ENCODE data around the gene SFPQ.
"Not testable (repeated sequence)": the region's sequence is repeated elsewhere in the genome, so short reads cannot be mapped to it uniquely, and the experiment has no call there.

Gene SFPQ

DNA sequence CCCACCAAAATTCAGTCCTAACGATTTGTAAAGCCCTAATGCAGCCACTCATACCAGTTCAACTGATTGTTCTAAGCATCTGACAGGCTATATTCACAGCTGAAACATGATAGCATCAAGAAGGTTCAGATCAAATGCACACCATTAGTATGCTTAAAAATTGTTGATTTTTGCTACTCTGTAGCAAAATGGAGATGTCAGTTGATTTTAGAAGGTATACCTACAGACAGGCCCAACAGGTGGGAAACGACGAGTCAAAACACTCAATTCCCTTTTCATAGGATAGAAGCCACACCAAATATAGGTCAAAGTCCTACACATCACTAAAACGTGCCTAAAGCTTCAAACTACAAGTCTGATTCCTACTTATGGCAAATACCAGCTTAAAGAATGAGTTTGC, 6.7 kb downstream of the SFPQ start:
- DNase-seq: no peak

DNA sequence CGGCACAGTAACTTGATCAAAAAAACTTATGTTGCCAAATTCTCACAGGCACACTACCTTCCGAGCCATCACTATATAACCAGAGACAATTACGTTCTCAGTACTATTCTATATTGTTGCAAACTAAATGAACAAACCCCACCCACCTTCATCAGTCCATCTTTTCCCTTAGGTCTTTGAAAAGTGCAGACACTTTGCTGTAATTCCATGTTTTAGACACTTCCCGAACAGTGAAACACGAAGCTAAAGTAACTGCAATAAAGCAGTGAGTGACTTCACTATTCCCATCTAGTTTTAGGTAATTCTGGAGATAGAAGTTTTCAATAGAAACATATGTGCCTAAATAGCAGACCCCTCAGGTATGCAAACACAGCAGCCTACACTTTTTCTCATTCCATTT, 7.7 kb downstream of the SFPQ start:
- DNase-seq: no peak

DNA sequence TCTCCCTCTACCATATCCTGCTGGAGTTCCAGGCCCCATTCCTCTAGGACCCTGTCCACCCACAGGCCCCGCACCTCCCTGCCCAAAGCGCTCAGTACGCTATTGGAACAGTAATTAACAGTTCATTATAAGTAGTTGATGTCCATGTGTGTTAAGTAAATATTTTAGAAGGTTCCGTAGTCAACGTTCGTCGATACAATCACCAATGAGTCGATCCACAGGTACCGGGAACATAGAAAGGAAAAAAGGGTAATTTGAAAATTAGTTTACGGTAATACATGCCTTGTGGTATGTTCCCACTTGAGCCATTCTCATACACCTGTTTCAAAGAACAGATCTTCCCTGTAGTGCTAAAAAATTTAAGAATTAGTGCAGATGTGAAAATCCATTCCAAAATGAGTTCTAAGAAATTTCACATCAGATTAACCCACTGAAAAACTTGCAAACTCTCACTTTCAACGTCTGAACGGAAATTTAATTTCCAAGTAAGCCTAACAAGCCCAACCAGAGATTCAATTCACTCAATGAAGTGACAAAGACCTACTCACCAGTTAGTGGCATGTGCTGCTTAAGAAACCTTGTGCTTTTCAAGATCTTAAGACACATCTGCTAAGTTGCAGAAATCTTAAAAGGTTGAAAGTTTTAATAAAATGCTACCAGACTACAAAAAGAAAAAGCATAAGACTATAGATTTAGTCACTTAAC, 8.3 kb downstream of the SFPQ start:
- DNase-seq: no peak

DNA sequence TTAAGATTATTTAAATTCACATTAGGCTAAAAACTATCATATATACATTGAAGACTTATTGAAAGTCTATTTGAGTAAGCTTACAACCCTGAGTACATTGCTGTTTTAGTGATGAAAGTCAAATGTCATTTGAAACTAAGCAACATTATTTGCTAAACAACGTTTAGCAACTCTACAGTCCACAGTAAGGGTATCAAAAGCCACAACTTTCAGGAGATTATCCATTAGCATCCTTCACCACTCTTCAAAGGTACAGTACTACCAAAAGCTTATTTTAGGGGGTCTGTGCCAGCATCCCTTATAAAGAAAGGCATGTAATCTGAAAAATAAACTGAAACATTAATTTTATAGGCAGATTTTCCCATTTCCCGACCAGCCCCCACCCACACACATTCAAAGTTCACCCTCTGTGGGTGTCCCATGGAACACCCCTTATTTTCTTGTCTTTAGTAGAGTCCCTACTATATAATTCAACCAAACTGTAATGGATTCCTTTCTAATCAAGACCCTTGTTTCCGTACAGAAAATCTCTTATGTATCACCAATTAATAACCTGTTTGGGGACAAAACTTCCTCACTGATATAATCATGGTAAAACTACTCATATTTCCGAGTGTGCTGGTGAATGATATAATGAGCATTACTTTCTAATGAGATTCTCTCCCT, 11.0 kb downstream of the SFPQ start:
- no peak for DNase-seq

DNA sequence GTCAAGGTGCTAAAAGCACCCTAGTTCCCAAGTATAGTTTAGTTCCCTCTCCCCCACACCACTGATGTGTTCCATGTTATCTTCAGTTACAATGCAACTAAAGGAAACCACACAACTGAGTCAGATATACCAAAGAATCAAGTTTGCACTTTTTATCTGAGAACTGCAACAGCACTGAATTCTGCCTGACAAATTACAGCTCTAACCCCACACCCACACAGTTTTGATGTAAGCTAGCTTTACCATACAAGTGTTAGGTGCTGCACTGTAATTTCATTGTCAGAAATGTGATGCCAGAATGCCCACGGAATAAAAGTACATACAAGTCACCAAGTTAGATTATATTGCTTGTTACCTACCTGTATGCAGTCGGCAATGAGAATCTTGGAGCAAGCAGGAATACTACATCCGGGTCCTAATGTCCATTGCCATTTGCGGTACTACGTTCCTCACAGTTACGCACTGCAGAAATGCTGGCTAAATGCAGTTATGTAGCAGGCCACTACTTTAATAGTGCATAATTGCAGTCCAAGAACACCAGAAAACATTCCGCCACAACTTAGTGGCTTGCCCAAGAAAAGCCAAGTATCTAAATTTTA, 12.1 kb downstream of the SFPQ start:
- DNase-seq: no peak

DNA sequence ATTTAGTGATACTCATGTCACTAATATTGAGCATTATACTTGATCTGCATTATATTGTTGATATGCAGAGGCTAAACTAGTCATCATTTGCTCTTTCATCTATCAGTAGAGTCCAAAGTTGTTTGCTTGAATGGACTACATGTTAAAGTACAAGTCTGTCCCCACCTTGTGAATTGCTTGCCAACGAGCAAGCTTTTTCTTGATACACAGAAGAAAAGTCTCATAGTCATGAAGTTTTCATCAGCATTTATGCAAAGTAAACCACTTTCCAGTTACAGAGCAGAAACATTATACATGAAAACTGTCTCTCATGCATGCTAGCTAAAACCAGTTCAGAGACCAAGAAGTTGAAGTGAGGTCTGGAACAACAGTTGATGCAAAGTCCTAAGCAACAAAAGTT, 13.0 kb downstream of the SFPQ start:
- DNase-seq: no peak

DNA sequence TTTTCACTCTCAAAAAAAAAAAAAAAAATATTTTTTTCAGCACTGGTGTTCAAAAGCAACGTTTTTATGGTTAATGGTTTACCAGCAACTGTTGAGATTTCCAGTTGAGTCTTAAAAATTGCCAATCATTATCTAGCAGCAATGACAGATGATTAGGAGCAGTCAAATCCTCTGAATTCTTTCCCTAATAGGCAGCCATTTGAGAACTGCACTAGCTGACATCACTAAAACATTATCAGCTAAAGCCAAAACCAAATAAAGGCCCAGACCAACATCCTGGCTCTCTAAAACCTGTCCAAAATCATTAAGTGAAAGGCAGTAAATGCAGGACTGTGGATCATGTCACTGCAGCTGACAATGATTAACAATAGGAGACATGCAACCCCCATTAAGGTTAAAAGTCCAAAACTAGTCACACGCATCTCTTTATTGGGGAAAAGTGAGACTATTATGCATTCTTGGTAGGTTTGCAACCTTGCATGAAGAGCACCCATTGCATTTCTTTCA, 14.0 kb downstream of the SFPQ start:
- no peak for DNase-seq

DNA sequence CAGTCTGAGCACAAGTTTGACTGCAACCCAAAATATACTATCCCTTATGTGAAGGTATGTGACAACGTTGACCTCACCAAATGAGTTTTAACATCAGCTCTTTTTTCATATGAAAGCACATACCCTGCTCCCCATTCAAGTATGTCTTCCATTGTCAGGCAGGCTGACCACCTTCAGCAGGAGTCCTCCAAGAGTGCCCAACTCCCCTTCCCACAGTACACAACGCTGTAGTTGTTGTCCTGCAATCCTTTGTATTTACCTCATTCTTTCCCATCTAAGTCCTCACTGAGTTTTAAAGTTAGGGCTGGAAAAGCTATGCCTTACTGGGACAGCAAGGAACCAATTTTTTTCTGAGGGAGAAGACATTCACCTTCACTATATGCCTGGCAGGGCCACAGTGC, 14.7 kb downstream of the SFPQ start:
- no peak for DNase-seq

DNA sequence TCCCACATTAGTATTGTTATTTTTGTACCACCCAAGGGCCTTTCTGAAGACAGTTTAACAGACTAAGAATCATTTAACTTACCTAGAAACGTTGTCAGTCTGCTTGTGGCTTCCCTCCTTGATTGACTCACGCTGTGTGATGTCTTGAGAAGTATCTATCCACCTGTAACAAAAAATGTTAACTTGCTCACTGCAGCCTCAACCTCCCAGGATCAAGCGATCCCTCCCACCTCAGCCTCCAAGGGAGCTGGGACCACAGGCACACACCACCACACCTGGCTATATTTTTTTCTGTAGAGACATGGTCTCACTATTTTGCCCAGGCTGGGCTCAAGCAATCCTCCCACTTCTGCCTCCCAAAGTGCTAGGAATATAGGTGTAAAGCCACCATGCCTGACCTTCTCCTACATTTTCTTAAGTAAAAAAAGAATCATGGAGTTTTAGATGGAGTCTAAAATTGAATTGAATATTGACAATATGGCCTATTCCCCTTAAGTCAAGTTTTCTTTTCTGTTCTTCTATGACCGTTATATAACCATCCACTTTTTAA, 15.6 kb downstream of the SFPQ start:
- no peak for DNase-seq

DNA sequence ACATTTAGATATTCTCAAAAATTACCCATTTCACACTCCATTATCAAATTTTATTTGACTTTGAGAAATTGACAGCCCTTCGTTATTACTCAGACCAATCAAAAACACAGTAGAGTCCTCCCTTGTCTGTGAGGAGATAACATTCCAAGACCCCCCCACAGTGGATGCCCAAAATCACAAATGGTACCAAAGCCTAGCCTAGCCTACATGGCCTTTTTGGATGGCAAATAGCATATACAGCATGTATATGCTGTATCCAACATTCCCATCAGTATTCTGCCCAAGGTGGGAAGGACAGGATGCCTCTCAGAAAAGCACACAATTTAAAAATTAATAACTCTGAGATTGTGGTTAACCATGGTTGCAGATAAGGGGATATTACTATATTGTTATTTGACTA, 17.3 kb downstream of the SFPQ start:
- no peak for DNase-seq

DNA sequence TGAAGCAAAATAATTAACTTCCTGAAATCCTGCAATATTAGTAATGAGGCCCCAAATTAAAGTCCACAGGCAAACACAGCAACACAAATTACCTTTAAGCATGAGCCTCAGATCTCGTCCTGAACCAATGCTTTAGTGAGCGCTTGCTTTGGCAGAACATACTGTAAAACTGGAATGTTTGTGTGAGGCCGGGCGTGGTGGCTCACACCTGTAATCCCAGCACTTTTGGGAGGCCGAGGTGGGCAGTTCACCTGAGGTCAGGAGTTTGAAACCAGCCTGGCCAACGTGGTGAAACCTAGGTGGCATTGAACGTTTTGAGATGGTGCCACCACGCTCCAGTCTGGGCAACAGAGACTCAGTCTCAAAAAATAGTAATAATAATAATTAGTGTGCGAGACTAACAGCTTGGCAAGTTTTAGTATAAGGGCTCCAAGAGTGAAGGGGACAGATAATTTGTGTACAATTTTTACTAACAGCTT, 17.8 kb downstream of the SFPQ start:
- DNase-seq: no peak

DNA sequence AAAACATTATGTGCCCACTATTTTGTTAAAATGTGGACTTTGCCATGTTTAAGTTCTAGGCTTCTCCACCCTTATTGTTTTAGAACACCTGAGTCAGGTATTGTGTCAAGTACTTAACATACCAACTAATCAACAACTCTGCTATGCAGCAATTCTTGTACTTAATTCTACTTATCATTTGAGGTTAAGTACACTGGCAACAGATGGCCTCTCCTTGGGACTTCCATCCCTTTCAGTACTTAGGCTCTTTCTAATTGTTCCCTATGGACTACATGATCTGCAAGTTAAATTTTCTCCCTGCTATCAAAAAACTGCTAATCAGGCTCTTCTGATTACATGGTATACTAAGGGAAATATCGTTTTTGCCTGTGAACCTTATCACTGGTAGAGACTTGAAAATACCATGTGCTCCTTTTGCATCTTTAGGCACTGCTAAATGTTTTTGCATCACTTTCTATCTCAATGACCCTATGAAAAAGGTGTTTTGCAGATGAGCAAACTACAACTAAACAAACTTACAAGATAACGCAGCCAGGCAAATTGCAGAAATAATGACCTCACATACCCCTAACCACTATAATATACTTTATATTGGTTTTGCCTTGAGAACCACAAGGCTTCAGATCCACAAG, 18.9 kb downstream of the SFPQ start:
- no peak for DNase-seq

DNA sequence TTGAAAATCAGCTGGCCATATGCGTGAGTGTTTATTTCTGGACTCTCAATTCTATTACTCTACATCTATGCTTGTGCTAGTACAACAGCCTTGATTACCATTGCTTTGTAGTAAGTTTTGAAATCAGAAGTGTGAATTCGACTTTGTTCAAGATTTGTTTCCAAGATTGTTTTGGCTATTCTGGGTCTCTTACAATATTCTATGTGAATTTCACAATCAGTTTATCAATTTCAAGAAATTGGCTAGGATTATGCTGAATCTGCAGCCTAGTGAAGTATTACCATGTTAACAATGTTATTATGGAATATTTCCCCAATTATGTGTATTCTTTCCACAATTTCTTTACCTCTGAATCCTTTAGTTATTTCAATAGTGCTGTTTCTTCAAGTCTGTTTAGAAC, 19.5 kb downstream of the SFPQ start:
- no peak for DNase-seq

DNA sequence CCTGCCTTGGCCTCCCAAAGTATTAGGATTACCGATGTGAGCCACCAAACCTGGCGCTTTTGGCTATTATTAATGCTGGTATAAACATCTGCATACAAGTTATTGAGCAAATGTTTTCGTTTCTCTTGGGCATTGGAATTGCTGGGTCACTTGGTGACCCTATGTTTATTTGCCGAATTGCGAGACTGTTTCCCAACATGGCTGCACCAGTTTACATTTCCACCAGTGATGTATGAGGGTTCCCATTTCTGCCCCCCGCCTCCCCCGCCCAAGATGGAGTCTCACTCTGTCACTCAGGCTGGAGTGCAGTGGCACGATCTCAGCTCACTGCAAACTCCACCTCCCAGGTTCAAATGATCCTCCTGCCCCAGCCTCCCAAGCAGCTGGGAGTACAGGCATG, 20.9 kb downstream of the SFPQ start:
- no peak for DNase-seq

DNA sequence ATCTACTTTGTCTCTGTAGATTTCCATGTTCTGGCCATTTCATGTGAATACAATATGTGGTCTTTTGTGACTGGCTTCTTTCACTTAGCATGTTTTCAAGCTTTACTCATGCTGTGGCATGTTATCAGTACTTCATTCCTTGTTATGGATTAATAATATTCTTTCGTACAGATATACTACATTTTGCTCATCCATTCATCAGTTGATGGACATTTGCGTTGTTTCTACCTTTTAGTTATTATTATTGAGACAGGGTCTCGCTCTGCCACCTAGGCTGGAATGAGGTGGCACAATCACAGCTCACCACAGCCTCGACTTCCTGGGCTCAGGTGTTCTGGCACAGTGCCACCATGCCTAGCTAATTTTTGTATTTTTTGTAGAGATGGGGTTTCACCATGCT, 21.4 kb downstream of the SFPQ start:
- no peak for DNase-seq

DNA sequence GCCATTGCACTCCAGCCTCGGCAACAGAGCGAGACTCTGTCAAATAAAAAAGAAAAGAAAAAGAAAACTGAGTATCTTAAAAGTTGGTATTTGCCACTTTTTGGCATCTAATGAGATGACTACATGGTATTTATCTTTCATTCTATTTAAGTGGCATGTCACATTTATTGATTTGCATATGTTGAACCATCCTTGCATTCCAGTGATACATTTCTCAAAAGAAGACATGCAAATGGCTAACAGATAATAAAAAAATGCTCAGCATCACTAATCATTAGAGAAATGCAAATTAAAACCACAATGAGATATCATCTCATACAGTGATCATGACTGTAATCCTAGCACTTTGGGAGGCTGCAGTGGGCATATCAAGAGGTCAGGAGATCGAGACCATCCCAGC, 28.1 kb downstream of the SFPQ start:
- no peak for DNase-seq

DNA sequence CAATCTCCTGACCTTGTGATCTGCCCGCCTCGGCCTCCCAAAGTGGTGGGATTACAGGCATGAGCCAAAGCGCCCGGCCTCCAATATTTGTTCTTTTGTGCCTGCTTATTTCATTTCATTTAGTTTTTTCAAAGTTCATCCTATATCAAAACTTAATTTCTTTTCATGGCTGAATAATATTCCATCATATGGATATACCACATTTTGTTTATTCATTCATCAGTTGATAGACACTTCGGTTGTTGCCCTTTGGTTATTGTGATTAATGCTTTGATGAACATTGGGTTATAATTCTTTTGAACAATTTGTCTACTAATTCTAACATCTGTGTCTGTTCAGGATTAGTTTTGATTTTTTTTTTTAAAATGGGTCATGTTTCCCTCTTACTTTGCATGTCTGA, 41.7 kb downstream of the SFPQ start:
- DNase-seq: no peak

DNA sequence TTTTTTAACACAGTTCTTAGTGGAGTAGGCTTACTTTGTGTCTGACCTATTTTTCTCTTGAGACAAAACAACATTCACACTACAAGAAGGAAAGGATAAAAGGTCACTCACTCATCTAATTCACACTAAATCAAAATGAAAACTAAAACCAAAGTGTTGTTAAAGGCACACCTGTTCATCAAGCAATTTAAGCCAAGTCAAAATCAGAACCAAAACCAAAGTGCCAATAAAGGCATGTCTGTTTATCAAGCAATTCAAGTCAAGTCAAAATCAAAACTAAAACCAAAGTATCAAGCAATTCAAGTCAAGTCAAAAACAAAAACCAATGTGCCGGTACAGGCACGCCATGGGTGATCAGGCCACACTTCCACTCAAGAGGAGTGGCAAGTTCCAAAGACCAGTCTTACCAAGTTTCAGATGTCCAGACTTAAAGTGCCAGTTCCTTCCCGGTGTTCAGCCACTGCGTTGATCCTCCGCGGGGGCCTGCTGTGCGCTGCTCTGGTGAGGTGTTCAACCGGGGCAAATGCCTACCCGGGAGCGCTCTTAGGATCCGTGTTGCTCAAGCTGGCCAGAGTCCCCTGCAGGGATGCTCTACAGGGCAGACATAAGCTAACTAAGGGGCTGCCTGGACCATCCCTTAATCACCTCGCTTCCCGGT, 46.9 kb downstream of the SFPQ start:
- not testable (repeated sequence) for DNase-seq

DNA sequence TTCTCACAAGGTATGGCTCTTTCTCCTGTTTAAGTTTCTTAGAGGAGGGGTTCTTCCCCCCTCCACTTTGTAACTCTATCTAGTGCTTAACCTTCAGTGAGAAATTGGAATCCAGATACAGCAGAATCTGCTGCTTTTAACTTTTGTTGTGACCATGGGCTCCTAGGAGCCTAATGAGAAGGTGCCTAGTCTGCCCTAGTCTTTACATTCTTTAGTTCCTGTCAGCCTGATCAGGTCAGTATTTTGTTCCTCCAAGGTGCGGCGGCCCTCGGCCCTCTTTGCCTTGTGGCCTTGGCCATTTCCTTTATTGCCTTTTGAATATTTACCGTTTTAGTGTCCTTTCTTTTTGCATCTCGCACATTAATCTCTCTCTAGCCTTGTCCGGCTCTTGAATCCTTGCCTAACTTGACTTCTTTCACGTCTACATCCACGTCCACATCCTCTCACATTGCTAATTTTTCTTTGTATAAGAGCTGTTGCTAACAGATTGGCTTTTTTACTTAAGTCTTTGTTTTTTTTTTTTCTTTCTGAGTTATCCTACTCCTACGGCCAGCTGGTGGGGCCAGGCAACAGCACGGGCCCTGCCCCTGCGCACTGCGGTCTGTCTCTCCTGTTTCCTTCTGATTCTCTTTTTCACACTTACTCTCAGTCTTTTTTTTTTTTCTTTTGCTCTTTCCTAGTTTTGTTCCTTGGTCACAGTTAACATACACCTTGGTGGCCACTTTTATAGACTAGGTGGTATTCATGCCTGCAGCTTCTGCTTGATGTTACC, 49.0 kb downstream of the SFPQ start:
- no peak for DNase-seq

DNA sequence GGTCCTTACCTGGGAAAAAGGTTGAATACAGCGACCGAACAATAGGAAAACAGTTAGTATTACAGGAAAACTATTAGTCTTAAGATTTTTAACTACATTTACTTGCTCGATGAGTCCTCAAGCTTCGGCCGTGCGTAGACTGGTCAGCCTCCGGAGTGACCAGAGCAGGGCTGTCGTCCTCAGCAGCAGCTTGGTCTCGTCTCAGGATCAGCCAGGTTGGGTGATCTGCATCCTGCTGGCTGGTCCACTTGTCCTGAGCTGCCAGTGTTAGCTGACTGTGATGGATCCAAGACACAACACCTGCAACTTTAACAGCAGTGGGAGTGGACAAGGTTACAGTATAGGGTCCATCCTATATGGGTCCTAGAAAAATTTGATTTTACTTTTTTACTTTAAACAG, 50.2 kb downstream of the SFPQ start:
- not testable (repeated sequence) for DNase-seq

DNA sequence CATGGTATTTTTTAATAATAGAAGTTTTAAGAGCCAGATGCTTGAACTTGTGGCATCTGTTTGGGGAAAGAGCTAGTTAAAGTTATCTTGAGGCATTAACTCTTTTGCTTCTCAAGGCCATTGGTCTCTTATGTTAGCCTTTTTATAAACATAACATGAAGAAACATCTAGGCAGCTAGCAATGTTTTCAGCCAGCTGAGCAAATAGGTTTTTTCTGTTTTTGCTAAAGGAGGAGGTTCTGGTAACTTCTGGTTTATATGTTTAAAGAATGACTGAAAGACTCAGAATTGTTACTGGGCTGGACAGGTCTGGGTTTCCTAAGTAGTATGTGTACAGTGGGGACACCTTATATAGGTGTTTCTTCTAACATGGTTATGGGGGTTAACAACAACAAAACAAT, 50.7 kb downstream of the SFPQ start:
- DNase-seq: not testable (repeated sequence)

DNA sequence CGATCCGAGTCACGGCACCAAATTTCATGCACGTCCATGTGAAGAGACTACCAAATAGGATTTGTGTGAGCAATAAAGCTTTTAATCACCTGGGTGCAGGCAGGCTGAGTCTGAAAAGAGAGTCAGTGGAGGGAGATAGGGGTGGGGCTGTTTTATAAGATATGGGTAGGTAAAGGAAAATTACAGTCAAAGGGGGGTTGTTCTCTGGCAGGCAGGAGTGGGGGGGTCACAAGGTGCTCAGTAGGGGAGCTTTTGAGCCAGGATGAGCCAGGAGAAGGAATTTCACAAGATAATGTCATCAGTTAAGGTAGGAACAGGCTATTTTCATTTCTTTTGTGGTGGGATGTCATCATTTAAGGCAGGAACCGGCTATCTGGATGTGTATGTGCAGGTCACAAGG, 55.4 kb downstream of the SFPQ start:
- DNase-seq: not testable (repeated sequence)

All from NCI-H2227 treated with DMSO at 0.1 percent for 48 hours (cell line).